Glutamatergic neuron (in vitro differentiated cells): ENCODE measurements around the gene CYCS. TPM values are rescaled to one million over a fixed set of nuclear protein-coding genes. Genes with fewer than 3 reads are reported as not detected.
A peak's percentile ranks its signal among the peaks of the same experiment; 100 is the strongest.
"Not testable (repeated sequence)": the region's sequence is repeated elsewhere in the genome, so short reads cannot be mapped to it uniquely, and the experiment has no call there.

Source experiments
- DNase-seq: peaks from one replicate; pipeline ENCODE4 v3.0.0; 2022
- H3K27ac Mint-ChIP-seq: one replicate; pipeline ENCODE4 v1.8.0; 2020; ENCODE audit warnings: mild to moderate bottlenecking, mixed read lengths, inconsistent platforms; ENCODE audit not compliant: unreplicated experiment
- H3K27me3 Mint-ChIP-seq: one replicate; pipeline ENCODE4 v1.8.0; 2020; ENCODE audit warnings: mild to moderate bottlenecking, moderate library complexity, mixed read lengths, inconsistent platforms; ENCODE audit not compliant: unreplicated experiment
- H3K36me3 Mint-ChIP-seq: one replicate; pipeline ENCODE4 v1.8.0; 2020; ENCODE audit warnings: mild to moderate bottlenecking, mixed read lengths, inconsistent platforms; ENCODE audit not compliant: unreplicated experiment
- H3K4me1 Mint-ChIP-seq: one replicate; pipeline ENCODE4 v1.8.0; 2020; ENCODE audit warnings: mild to moderate bottlenecking, low read depth, mixed read lengths, inconsistent platforms; ENCODE audit not compliant: unreplicated experiment
- H3K4me3 Mint-ChIP-seq: one replicate; pipeline ENCODE4 v1.8.0; 2020; ENCODE audit warnings: mild to moderate bottlenecking, mixed read lengths, inconsistent platforms; ENCODE audit not compliant: unreplicated experiment
- H3K9me3 Mint-ChIP-seq: one replicate; pipeline ENCODE4 v1.8.0; 2020; ENCODE audit warnings: mild to moderate bottlenecking, moderate library complexity, mixed read lengths, inconsistent platforms; ENCODE audit not compliant: unreplicated experiment
- total RNA-seq: library from RNA; stranded (reverse); fragmentation: NEBNext Ultra II Directional; extraction: Animal tissue kit (Norgen Biotek cat#: 25700); gene quantifications from one replicate; pipeline ENCODE4 v1.2.1, GENCODE V29; 2021; ENCODE audit not compliant: unreplicated experiment
- TF ChIP-seq, protein P1 (sequence below): fragments of 200-600 bp; sonication (generic); IDR thresholded peaks from one replicate; pipeline ENCODE4 v1.5.0; 2021; ENCODE audit not compliant: partially characterized antibody, unreplicated experiment

CYCS gene
- total RNA-seq, 1 donor from 2014 or later: 127 TPM

DNA sequence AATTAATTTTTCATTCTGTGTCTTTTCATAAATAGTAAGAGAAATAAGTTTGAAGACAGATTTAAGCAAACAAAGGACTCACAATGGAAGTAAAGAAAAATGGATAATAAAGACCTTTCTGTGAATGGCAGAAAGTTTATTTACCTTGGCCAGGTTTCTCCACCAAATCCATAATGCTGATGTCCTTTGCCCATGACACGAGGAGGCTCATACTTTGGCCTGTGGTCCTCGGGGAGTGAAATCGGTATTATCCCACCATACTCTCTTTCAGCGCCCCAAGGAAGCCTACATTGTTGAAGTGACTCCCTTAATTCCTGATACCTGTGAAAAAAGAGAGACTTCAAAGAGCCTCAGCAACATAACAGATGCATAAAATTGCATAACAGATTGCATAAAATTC lies 43.1 kb upstream of the CYCS start:
- no peak overlapping the region for H3K4me3 Mint-ChIP-seq
- H3K27me3 Mint-ChIP-seq: no peaks in the 10 kb centered on the region
- DNase-seq: no peak
- H3K27ac Mint-ChIP-seq: no peak overlapping the region
- no peaks in the 10 kb centered on the region for H3K4me1 Mint-ChIP-seq
- H3K9me3 Mint-ChIP-seq: no peaks in the 10 kb centered on the region
- TF ChIP-seq, protein P1, sequence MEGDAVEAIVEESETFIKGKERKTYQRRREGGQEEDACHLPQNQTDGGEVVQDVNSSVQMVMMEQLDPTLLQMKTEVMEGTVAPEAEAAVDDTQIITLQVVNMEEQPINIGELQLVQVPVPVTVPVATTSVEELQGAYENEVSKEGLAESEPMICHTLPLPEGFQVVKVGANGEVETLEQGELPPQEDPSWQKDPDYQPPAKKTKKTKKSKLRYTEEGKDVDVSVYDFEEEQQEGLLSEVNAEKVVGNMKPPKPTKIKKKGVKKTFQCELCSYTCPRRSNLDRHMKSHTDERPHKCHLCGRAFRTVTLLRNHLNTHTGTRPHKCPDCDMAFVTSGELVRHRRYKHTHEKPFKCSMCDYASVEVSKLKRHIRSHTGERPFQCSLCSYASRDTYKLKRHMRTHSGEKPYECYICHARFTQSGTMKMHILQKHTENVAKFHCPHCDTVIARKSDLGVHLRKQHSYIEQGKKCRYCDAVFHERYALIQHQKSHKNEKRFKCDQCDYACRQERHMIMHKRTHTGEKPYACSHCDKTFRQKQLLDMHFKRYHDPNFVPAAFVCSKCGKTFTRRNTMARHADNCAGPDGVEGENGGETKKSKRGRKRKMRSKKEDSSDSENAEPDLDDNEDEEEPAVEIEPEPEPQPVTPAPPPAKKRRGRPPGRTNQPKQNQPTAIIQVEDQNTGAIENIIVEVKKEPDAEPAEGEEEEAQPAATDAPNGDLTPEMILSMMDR: no peak
- no peaks in the 10 kb centered on the region for H3K36me3 Mint-ChIP-seq

DNA sequence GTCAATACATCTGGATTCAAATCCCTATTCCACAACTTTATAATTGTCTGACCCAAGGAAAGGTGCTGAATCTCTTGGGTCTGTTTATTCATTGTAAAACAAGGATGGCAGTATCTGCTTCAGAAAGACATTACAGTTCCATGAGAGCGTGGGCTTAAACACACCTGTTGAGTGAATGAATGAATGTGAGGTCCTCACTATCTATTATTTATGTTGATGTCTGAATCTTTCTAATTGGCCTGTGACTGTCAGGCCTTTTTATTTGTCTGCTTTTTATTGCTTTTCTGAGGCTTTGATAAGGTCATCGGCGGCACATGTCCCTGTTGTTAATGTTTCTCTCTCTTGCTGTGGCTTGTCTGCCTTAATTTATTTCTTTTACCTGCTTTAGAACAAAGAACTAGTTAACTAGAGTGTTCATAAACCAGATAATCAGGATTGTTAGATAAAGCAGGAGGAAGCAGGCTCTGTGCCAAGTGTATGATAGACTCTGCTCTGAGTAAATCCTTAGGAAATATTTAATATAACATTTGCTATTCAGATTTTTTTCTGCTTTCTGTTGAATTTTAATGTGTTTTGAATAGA lies 42.3 kb upstream of the CYCS start:
- Mint-ChIP-seq H3K4me1 (no peaks in the 10 kb centered on the region), H3K27ac (no peak overlapping the region), H3K36me3 (no peaks in the 10 kb centered on the region), H3K27me3 (no peaks in the 10 kb centered on the region), H3K4me3 (no peak overlapping the region), H3K9me3 (no peaks in the 10 kb centered on the region)
- TF ChIP-seq, protein P1: no peak
- DNase-seq: no peak

- H3K4me3 Mint-ChIP-seq, H3K36me3 Mint-ChIP-seq, DNase-seq, H3K27me3 Mint-ChIP-seq, H3K9me3 Mint-ChIP-seq, H3K4me1 Mint-ChIP-seq, H3K27ac Mint-ChIP-seq: not testable (repeated sequence)
- TF ChIP-seq, protein P1: peak; percentile 81
Measured at GRCh38 chr7:25159983-25160596, 35.0 kb upstream of the CYCS start.

GRCh38 chr7:25158966-25159365 lies 33.9 kb upstream of the CYCS start:
- Mint-ChIP-seq H3K27me3 (no peaks in the 10 kb centered on the region), H3K36me3 (no peaks in the 10 kb centered on the region), H3K27ac (no peak overlapping the region), H3K4me1 (no peaks in the 10 kb centered on the region), H3K4me3 (no peak overlapping the region), H3K9me3 (no peaks in the 10 kb centered on the region)
- TF ChIP-seq, protein P1: no peak
- no peak for DNase-seq

- Mint-ChIP-seq H3K36me3 (no peaks in the 10 kb centered on the region), H3K27me3 (no peaks in the 10 kb centered on the region), H3K4me1 (no peaks in the 10 kb centered on the region), H3K27ac (no peak overlapping the region), H3K4me3 (no peak overlapping the region), H3K9me3 (no peaks in the 10 kb centered on the region)
- no peak for DNase-seq
- TF ChIP-seq, protein P1: no peak
Measured at GRCh38 chr7:25151773-25152172, 26.7 kb upstream of the CYCS start.
